ENCODE measurements around the gene PRKG1. TPM values are rescaled to one million over a fixed set of nuclear protein-coding genes. Genes with fewer than 3 reads are reported as not detected.

PRKG1 gene
- total and polyA plus RNA-seq, 2 of the 8 experiments (the other 6 are each of a cell fraction or from before 2014, with no cell fraction given) = 4.2 to 15.2 TPM

GRCh38 chr10:51074238-51075028 is at the start of gene PRKG1 (continued):
- TF ChIP-seq EGR1 (IDR thresholded peaks at IDR 0.05; ENCODE audit: borderline replicate concordance, low read depth, low read length) (no peak), TEAD4 (IDR thresholded peaks at IDR 0.05; ENCODE audit: low read depth, low read length) (no peak), KDM4A (IDR thresholded peaks at IDR 0.05; ENCODE audit: low read depth, low read length, severe bottlenecking) (peak; percentile 96), HDAC6 (IDR thresholded peaks at IDR 0.05; ENCODE audit: low read depth, low read length) (no peak), EZH2 (IDR thresholded peaks at IDR 0.05; ENCODE audit: low read depth, low read length, severe bottlenecking) (peak; percentile 27), BCL11A (IDR thresholded peaks at IDR 0.05; ENCODE audit: low read depth in 2 of 2, low read length in 2 of 2) (no peak), RNF2 (IDR thresholded peaks at IDR 0.05; ENCODE audit: borderline replicate concordance, low read depth, low read length, missing control alignments, poor library complexity, severe bottlenecking) (no peak), GABPA (IDR thresholded peaks at IDR 0.05; ENCODE audit: borderline replicate concordance, insufficient read depth, low read length) (0 out of 2 replicates have a peak, but pooled peaks have one; percentile 8), SIX5 (IDR thresholded peaks at IDR 0.05; ENCODE audit: low read depth, low read length) (no peak), SP1 (IDR thresholded peaks at IDR 0.05; ENCODE audit: low read depth, low read length) (no peak), E2F6 (IDR thresholded peaks at IDR 0.05) (peak; percentile 71), MAX (IDR thresholded peaks at IDR 0.05) (peak; percentile 90), ZNF274 (IDR thresholded peaks at IDR 0.05; ENCODE audit: borderline replicate concordance, extremely low read depth, low read length) (no peak), YY1 (IDR thresholded peaks at IDR 0.05; ENCODE audit: low read depth, low read length) (no peak), CBX8 (IDR thresholded peaks at IDR 0.05; ENCODE audit: borderline replicate concordance, low read depth, low read length) (no peak), GTF2F1 (IDR thresholded peaks at IDR 0.05; ENCODE audit: borderline replicate concordance, low read depth, low read length) (no peak), NANOG (IDR thresholded peaks at IDR 0.05; ENCODE audit: insufficient read depth, low read depth, low read length, poor library complexity, severe bottlenecking) (no peak), TBP (IDR thresholded peaks at IDR 0.05; ENCODE audit: low read depth, low read length) (peak; percentile 53)
- TF ChIP-seq, protein P1, sequence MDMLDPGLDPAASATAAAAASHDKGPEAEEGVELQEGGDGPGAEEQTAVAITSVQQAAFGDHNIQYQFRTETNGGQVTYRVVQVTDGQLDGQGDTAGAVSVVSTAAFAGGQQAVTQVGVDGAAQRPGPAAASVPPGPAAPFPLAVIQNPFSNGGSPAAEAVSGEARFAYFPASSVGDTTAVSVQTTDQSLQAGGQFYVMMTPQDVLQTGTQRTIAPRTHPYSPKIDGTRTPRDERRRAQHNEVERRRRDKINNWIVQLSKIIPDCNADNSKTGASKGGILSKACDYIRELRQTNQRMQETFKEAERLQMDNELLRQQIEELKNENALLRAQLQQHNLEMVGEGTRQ (IDR thresholded peaks at IDR 0.05; ENCODE audit: low read length) = peak; percentile 59

Measured in H1 (cell line).